K562 (cell line): ENCODE results near the gene SCML2. TPM values are rescaled to one million over a fixed set of nuclear protein-coding genes. Genes with fewer than 3 reads are reported as not detected.

Source experiments
- ATAC-seq: fragments of 200-7000 bp; cut with Tn5 transposase; 3 replicates; pipeline ENCODE4 v1.9.1; 2020; ENCODE audit warnings: moderate library complexity
- BruUV-seq: library from RNA; stranded (reverse); fragments of 400-500 nt; replicated peaks from 2 replicates; lab custom pipeline; 2021; lab: Mats Ljungman, UMichigan
- CTCF ChIA-PET: fragments of 300-600 bp; formaldehyde crosslinking; extraction: SDS; loops from one replicate; lab custom pipeline; 2021; ENCODE audit warnings: low intra/inter-chr PET ratio; lab: Yijun Ruan, JAX
- POLR2A ChIA-PET: fragments of 300-600, 350-650 bp; sonication (Branson Sonifier 250); formaldehyde crosslinking; extraction: SDS; loops from one replicate; lab custom pipeline; 2021; ENCODE audit warnings: antibody characterized with exemption, inconsistent platforms; lab: Yijun Ruan, JAX
- DNase-seq, 4 experiments: peaks; one replicate each; pipeline versions ENCODE4 v3.0.0 to v3.0.0-alpha.2; 2011 to 2018; ENCODE audit warnings: low spot score in 3 of 4, mixed read lengths in 3 of 4; ENCODE audit errors: extremely low read depth in 1 of 4
- FAIRE-seq: peaks from 2 replicates; lab custom pipeline; 2011; peaks lifted over from hg19 to GRCh38; lab: Jason Lieb, UNC
- H2AFZ ChIP-seq: 2 replicates; pipeline ENCODE4 v1.6.0; 2011; ENCODE audit warnings: low read depth, low read length, control low read depth, inconsistent platforms
- H3K27ac ChIP-seq: fragments of 200-600 bp; 3 replicates; pipeline ENCODE4 v1.8.0; 2011; ENCODE audit warnings: low read depth, mild to moderate bottlenecking, control low read depth, inconsistent platforms, low read length, moderate library complexity, mixed read lengths; ENCODE audit errors: extremely low read depth
- H3K27me3 ChIP-seq, 2 experiments: fragments of 300-600 bp in 1 of 2; 2 replicates in 1 of 2; 3 replicates in 1 of 2; pipeline versions ENCODE4 v1.6.0 to v1.8.0; 2011; ENCODE audit warnings: inconsistent platforms in 2 of 2, low read length in 2 of 2, mild to moderate bottlenecking in 1 of 2, mixed read lengths in 1 of 2, moderate library complexity in 1 of 2; ENCODE audit not compliant: control insufficient read depth in 2 of 2, insufficient read depth in 2 of 2
- H3K36me3 ChIP-seq: fragments of 300-600 bp; 3 replicates; pipeline ENCODE4 v1.8.0; 2011; ENCODE audit warnings: mild to moderate bottlenecking, low read length, inconsistent platforms; ENCODE audit not compliant: control insufficient read depth, insufficient read depth
- H3K4me1 ChIP-seq, 2 experiments: fragments of 200-600 bp in 1 of 2; replicated peaks in 1 of 2; 2 replicates in 1 of 2; 3 replicates in 1 of 2; pipeline versions ENCODE4 v1.5.1 to v1.8.0; 2011; ENCODE audit warnings: inconsistent platforms in 2 of 2, low read length in 2 of 2, mild to moderate bottlenecking in 1 of 2, mixed read lengths in 1 of 2, moderate library complexity in 1 of 2; ENCODE audit not compliant: control insufficient read depth in 2 of 2, insufficient read depth in 2 of 2
- H3K4me2 ChIP-seq: 2 replicates; pipeline ENCODE4 v1.6.1; 2011; ENCODE audit warnings: low read length, control low read depth, inconsistent platforms, mixed read lengths; ENCODE audit not compliant: insufficient read depth
- H3K4me3 ChIP-seq: fragments of 200-600 bp; sonication (generic), shearing (Covaris generic); 2 replicates; pipeline ENCODE4 v1.5.1; 2016; ENCODE audit warnings: control low read depth, inconsistent platforms
- H3K79me2 ChIP-seq: fragments of 200-600 bp; 3 replicates; pipeline ENCODE4 v1.8.0; 2011; ENCODE audit warnings: low read length, inconsistent platforms; ENCODE audit not compliant: control insufficient read depth, insufficient read depth
- H3K9ac ChIP-seq, 2 experiments: 2 replicates each; pipeline versions ENCODE4 v1.6.0 to v1.6.1; 2011; ENCODE audit warnings: low read depth in 2 of 2, low read length in 2 of 2, control low read depth in 1 of 2, inconsistent platforms in 1 of 2, mild to moderate bottlenecking in 1 of 2, mixed read lengths in 1 of 2; ENCODE audit not compliant: insufficient read depth in 1 of 2
- H3K9me1 ChIP-seq: one replicate; pipeline ENCODE4 v1.6.0; 2011; ENCODE audit warnings: inconsistent platforms, mild to moderate bottlenecking, low read length, moderate library complexity; ENCODE audit not compliant: control insufficient read depth, insufficient read depth
- H3K9me3 ChIP-seq: replicated peaks from 2 replicates; pipeline ENCODE4 v1.5.1; 2011; ENCODE audit warnings: low read depth, low read length, inconsistent platforms; ENCODE audit not compliant: control insufficient read depth, insufficient read depth
- H4K20me1 ChIP-seq: replicated peaks from 2 replicates; pipeline ENCODE4 v1.6.1; 2011; ENCODE audit warnings: low read length, inconsistent platforms, mixed read lengths; ENCODE audit not compliant: control insufficient read depth, insufficient read depth
- CBFA2T2 ChIP-seq: fragments of 450-650 bp; conservative IDR thresholded peaks from 2 replicates; pipeline ENCODE4 v1.6.1; 2017; ENCODE audit warnings: mild to moderate bottlenecking
- CREB3L1 ChIP-seq: fragments of 450-650 bp; IDR thresholded peaks from 2 replicates; pipeline ENCODE4 v1.6.1; 2014; ENCODE audit warnings: low read depth, mild to moderate bottlenecking, moderate library complexity, borderline replicate concordance
- GTF2E2 ChIP-seq: fragments of 200-800 bp; sonication (Bioruptor generic); IDR thresholded peaks from 2 replicates; pipeline ENCODE4 v1.6.1; 2016; ENCODE audit warnings: missing genetic modification characterization, missing compliant biosample characterization
- MIER1 ChIP-seq: fragments of 450-650 bp; IDR thresholded peaks from 2 replicates; pipeline ENCODE4 v1.6.1; 2016; ENCODE audit warnings: antibody characterized with exemption, mild to moderate bottlenecking, low read depth
- RAD51 ChIP-seq: fragments of 450-650 bp; IDR thresholded peaks from 2 replicates; pipeline ENCODE4 v1.7.1; 2016; ENCODE audit warnings: low read depth, mild to moderate bottlenecking, borderline replicate concordance
- RB1 ChIP-seq: fragments of 450-650 bp; IDR thresholded peaks from 2 replicates; pipeline ENCODE4 v1.6.1; 2017; ENCODE audit warnings: low read depth, mild to moderate bottlenecking
- SP1 ChIP-seq: sonication (generic); formaldehyde crosslinking; IDR thresholded peaks from 2 replicates; pipeline ENCODE4 v1.8.1; 2022; ENCODE audit warnings: mild to moderate bottlenecking, missing genetic modification reagents
- ZNF282 ChIP-seq: sonication (generic); formaldehyde crosslinking; IDR thresholded peaks from 2 replicates; pipeline ENCODE4 v1.8.1; 2023; ENCODE audit warnings: missing genetic modification reagents
- ZNF311 ChIP-seq: fragments of 250-450 bp; sonication (Bioruptor Pico); IDR thresholded peaks from 2 replicates; pipeline ENCODE4 v1.4.0; 2020; ENCODE audit warnings: mild to moderate bottlenecking, moderate library complexity
- ZNF785 ChIP-seq: fragments of 250-450 bp; sonication (Bioruptor Pico); IDR thresholded peaks from 2 replicates; pipeline ENCODE4 v1.4.0; 2020; ENCODE audit warnings: mild to moderate bottlenecking
- WGBS: fragments of 100-300 bp; shearing (Covaris generic); methylation state at CpG from one replicate; pipeline ENCODE4 v1.1.6; 2016; ENCODE audit warnings: low coverage, mixed read lengths; ENCODE audit not compliant: insufficient coverage; ENCODE audit errors: missing lambda C conversion rate; 5-methylcytosine and 5-hydroxymethylcytosine counted together
- in situ Hi-C: fragments of 300-500 bp; cut with MboI; formaldehyde crosslinking; loops from 4 replicates; pipeline ENCODE4 v1.15.0; 2018; ENCODE audit warnings: inconsistent platforms, mixed read lengths
- intact Hi-C: fragments of 100-400 bp; cut with micrococcal nuclease; formaldehyde crosslinking; loops from 2 replicates; pipeline ENCODE4 v1.14.2; 2022
- polyA plus RNA-seq, 8 experiments: library from polyadenylated mRNA; depleted of rRNA in 4 of 8; stranded (reverse) in 5 of 8; unstranded in 3 of 8; fragments of >200 nt; fragmentation: Nextera tagmentation in 2 of 8; fragmentation: Illumina TruSeq in 1 of 8; extraction: Ambion mirVana in 2 of 8; extraction: Trizol in 1 of 8; gene quantifications; 2 replicates each; pipeline versions ENCODE4 v1.2.1 to v1.2.3, GENCODE V29; 2011 to 2014; ENCODE audit warnings: inconsistent platforms in 1 of 8, missing spikeins in 1 of 8
- total RNA-seq, 7 experiments: library from RNA; depleted of rRNA in 6 of 7; stranded (reverse); fragments of >200 nt in 6 of 7; fragmentation: Illumina TruSeq in 2 of 7; extraction: Trizol in 2 of 7; gene quantifications; 2 replicates each; pipeline versions ENCODE4 v1.2.1 to v1.2.3, GENCODE V29; 2011 to 2021; ENCODE audit warnings: low replicate concordance in 1 of 7
- TF ChIP-seq, protein P1 (sequence below): sonication (generic); formaldehyde crosslinking; IDR thresholded peaks from 2 replicates; pipeline ENCODE4 v1.8.0; 2022; ENCODE audit warnings: missing genetic modification reagents, mild to moderate bottlenecking, borderline replicate concordance
- TF ChIP-seq, protein P2 (sequence below): fragments of 250-450 bp; sonication (Bioruptor Pico); IDR thresholded peaks from 2 replicates; pipeline ENCODE4 v1.8.0; 2022; ENCODE audit warnings: inconsistent platforms, mild to moderate bottlenecking, moderate library complexity, borderline replicate concordance
- TF ChIP-seq, protein P3 (sequence below): conservative IDR thresholded peaks from 2 replicates; pipeline ENCODE4 v1.6.1; 2011; ENCODE audit warnings: low read depth, mild to moderate bottlenecking, low read length; ENCODE audit not compliant: control insufficient read depth

The SCML2 gene
- total and polyA plus RNA-seq, 9 of the 15 experiments (the other 6 are each of a cell fraction or from before 2014, with no cell fraction given), result 15.1 to 30.8 (median 22.9) TPM

DNA sequence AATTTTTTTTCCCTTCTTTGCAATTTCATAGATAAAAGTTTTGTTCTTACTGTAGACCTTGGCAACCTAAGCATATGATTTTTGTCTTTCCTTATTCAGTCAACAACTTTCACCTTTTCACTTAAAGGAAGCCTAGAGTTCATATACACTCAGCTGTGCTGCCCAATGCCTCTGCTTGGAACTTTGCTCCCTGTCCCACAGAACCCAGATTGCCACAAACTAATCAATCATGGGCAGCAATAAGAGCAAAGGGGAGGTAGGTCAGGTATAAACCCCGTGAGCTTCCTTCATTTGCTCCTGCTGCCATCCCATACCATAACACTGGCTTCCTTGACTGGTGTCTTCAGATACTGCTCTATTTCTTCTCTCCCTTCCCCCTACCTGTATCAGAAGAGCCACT lies 82.8 kb downstream of the SCML2 start:
- peaks cover 0 to 17% of the 10 kb centered on the region in 2 experiments; a peak in 3 of 5 replicates for H3K4me1 ChIP-seq
- H3K9me1 ChIP-seq, result no peaks in the 10 kb centered on the region
- no peak overlapping the region for H3K9ac ChIP-seq
- no peak for TF ChIP-seq RB1
- no peak for TF ChIP-seq CREB3L1
- TF ChIP-seq ZNF282 (CRISPR knock-in tag), result no peak
- TF ChIP-seq MIER1, result no peak
- TF ChIP-seq SP1, result no peak
- TF ChIP-seq, protein P1, sequence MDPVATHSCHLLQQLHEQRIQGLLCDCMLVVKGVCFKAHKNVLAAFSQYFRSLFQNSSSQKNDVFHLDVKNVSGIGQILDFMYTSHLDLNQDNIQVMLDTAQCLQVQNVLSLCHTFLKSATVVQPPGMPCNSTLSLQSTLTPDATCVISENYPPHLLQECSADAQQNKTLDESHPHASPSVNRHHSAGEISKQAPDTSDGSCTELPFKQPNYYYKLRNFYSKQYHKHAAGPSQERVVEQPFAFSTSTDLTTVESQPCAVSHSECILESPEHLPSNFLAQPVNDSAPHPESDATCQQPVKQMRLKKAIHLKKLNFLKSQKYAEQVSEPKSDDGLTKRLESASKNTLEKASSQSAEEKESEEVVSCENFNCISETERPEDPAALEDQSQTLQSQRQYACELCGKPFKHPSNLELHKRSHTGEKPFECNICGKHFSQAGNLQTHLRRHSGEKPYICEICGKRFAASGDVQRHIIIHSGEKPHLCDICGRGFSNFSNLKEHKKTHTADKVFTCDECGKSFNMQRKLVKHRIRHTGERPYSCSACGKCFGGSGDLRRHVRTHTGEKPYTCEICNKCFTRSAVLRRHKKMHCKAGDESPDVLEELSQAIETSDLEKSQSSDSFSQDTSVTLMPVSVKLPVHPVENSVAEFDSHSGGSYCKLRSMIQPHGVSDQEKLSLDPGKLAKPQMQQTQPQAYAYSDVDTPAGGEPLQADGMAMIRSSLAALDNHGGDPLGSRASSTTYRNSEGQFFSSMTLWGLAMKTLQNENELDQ, result no peak
- no peak for TF ChIP-seq GTF2E2 (tag)
- TF ChIP-seq, protein P2, sequence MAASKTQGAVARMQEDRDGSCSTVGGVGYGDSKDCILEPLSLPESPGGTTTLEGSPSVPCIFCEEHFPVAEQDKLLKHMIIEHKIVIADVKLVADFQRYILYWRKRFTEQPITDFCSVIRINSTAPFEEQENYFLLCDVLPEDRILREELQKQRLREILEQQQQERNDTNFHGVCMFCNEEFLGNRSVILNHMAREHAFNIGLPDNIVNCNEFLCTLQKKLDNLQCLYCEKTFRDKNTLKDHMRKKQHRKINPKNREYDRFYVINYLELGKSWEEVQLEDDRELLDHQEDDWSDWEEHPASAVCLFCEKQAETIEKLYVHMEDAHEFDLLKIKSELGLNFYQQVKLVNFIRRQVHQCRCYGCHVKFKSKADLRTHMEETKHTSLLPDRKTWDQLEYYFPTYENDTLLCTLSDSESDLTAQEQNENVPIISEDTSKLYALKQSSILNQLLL (CRISPR knock-in tag), result no peak
- TF ChIP-seq CBFA2T2, result no peak
- no peak for TF ChIP-seq ZNF785
- no peak for TF ChIP-seq RAD51
- TF ChIP-seq, protein P3, sequence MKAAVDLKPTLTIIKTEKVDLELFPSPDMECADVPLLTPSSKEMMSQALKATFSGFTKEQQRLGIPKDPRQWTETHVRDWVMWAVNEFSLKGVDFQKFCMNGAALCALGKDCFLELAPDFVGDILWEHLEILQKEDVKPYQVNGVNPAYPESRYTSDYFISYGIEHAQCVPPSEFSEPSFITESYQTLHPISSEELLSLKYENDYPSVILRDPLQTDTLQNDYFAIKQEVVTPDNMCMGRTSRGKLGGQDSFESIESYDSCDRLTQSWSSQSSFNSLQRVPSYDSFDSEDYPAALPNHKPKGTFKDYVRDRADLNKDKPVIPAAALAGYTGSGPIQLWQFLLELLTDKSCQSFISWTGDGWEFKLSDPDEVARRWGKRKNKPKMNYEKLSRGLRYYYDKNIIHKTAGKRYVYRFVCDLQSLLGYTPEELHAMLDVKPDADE, result no peak
- TF ChIP-seq ZNF311, result no peak
- TF ChIP-seq, all 486 proteins: peak for 0
- Histone ChIP-seq H3K36me3 (no peaks in the 10 kb centered on the region; the same call in 2 of the 3 replicates), H3K79me2 (peaks cover 29% of the 10 kb centered on the region), H2AFZ (0 out of 2 replicates have a peak overlapping the region, but pooled peaks have one; percentile 9), H4K20me1 (no peaks in the 10 kb centered on the region), H3K27me3 (no peaks in the 10 kb centered on the region), H3K4me3 (no peak overlapping the region), H3K4me2 (peak overlapping the region; percentile 54; the same call in 1 of the 2 replicates), H3K27ac (peak overlapping the region; percentile 42), H3K9me3 (0 out of 2 replicates have a peak, but pooled peaks cover 2% of the 10 kb centered on the region)
- DNase-seq (peak in 2 of 4 experiments; percentile 5 to 11), ATAC-seq (peak; percentile 68), FAIRE-seq (peak; percentile 6)
- ChIA-PET CTCF (no interaction called here), POLR2A (interaction anchor here (0.7 kb wide), 1 partner anchor 11 kb away, joined by 3 read pairs; no protein-coding TSS in a partner anchor)
- in situ Hi-C loops (no loop called here), intact Hi-C loops (no loop called here)
- BruUV-seq, result no TSS peak
- 40% methylated on average over 1 of the region's 1 CpG for WGBS
